ENCODE measurements around the gene TMEM89.

Gene TMEM89

DNA sequence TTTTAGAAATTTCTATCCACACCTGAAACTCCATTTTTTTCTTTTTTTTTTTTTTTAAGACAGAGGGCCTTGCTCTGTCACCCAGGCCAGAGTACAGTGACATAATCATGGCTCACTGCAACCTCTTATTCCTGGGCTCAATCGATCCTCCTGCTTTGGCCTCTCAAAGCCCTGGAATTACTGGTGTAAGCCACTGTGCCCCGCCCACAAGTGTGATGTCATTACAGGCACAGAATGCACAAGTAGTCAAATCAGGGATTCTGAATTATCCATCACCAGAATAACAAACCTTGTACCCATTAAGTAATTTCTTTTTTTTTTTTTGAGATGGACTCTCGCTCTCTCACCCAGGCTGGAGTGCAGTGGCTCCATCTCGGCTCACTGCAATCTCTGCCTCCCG lies 14.1 kb downstream of the TMEM89 start:
- Histone ChIP-seq H3K4me1 (ENCODE audit: control insufficient read depth in 1 of 2, insufficient read depth in 1 of 2, low read depth in 1 of 2, low read length in 1 of 2) (peaks cover 21 to 22% of the 10 kb centered on the region in 2 experiments), H3K4me3 (ENCODE audit: low read depth in 1 of 2, low read length in 1 of 2) (no peak overlapping the region), H3K9me3 (no peaks in the 10 kb centered on the region), H3K36me3 (peaks cover 43% of the 10 kb centered on the region), H3K27me3 (no peaks in the 10 kb centered on the region), H3K27ac (no peak overlapping the region)
- TF ChIP-seq, protein P1, sequence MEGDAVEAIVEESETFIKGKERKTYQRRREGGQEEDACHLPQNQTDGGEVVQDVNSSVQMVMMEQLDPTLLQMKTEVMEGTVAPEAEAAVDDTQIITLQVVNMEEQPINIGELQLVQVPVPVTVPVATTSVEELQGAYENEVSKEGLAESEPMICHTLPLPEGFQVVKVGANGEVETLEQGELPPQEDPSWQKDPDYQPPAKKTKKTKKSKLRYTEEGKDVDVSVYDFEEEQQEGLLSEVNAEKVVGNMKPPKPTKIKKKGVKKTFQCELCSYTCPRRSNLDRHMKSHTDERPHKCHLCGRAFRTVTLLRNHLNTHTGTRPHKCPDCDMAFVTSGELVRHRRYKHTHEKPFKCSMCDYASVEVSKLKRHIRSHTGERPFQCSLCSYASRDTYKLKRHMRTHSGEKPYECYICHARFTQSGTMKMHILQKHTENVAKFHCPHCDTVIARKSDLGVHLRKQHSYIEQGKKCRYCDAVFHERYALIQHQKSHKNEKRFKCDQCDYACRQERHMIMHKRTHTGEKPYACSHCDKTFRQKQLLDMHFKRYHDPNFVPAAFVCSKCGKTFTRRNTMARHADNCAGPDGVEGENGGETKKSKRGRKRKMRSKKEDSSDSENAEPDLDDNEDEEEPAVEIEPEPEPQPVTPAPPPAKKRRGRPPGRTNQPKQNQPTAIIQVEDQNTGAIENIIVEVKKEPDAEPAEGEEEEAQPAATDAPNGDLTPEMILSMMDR (IDR thresholded peaks at IDR 0.05), result no peak

DNA sequence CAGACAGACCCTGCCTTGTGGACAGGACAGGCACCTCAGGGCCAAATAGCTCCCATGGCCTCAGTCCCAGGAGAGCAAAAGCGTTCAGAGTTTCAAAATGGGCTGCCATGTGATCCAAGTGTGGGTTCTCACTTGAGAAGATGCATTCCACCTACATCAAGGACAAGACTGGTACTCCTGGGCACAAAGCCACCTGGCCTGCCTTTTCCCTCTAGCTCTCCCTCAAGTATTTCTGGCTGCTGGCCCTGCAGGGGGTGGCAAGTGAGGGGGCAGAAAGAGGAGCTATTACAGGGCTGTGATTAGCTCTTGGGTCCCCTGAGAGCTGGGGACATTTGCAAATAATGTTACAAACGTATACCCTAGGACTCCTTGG lies 20.0 kb downstream of the TMEM89 start:
- TF ChIP-seq, protein P1 (IDR thresholded peaks at IDR 0.05), result no peak
- Histone ChIP-seq H3K4me1 (ENCODE audit: control insufficient read depth in 1 of 2, insufficient read depth in 1 of 2, low read depth in 1 of 2, low read length in 1 of 2) (no peaks in the 10 kb centered on the region), H3K27me3 (peaks cover 2% of the 10 kb centered on the region), H3K27ac (no peak overlapping the region), H3K4me3 (ENCODE audit: low read depth in 1 of 2, low read length in 1 of 2) (no peak overlapping the region), H3K9me3 (no peaks in the 10 kb centered on the region), H3K36me3 (peaks cover 98% of the 10 kb centered on the region)

DNA sequence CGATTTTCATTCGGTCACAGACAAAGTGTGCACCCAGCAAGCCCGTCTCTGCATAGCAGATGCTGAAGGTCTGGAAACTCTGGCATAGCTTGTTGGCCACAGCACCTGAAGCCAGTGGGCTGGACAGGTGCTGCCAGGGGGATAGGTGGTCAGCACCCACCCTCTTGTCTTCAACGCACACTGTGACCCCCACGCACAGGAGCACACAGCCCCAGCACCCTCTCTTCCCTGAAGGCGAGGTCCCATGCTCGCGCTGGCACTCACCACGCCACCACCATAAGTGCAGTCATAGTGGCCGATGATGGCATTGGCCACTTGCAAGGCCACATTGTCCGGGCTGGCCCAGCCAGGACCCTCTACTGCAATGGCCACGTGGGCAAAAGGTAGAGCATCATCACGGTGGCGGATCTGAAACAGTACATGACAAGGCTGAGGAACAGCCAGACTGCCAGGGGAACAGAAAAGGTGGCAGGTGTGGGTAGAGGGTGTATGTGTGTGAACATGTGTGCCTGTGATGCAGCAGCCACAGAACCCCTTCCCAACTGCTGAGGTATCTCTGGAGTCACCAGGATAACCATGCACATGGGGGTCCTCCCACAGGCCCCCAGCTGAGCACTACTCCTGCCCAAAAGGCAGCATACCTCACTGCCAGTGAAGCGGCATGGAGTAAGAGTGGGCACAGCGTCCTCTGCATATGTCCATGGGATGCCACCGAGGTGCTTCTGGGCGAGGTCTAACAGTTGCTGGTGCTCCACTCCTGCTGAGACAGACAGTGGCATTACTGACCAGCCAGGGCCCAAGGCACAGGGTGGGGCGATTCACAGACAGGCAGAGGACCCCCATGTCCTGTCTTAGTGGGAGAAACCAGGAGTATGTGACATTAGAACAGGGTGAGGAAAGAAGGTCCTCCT lies 20.6 kb downstream of the TMEM89 start:
- Histone ChIP-seq H3K9me3 (no peaks in the 10 kb centered on the region), H3K4me3 (ENCODE audit: low read depth in 1 of 2, low read length in 1 of 2) (no peak overlapping the region), H3K4me1 (ENCODE audit: control insufficient read depth in 1 of 2, insufficient read depth in 1 of 2, low read depth in 1 of 2, low read length in 1 of 2) (no peaks in the 10 kb centered on the region), H3K36me3 (peaks cover 95% of the 10 kb centered on the region), H3K27me3 (peaks cover 8% of the 10 kb centered on the region), H3K27ac (no peak overlapping the region)
- TF ChIP-seq, protein P1 (IDR thresholded peaks at IDR 0.05), result no peak

DNA sequence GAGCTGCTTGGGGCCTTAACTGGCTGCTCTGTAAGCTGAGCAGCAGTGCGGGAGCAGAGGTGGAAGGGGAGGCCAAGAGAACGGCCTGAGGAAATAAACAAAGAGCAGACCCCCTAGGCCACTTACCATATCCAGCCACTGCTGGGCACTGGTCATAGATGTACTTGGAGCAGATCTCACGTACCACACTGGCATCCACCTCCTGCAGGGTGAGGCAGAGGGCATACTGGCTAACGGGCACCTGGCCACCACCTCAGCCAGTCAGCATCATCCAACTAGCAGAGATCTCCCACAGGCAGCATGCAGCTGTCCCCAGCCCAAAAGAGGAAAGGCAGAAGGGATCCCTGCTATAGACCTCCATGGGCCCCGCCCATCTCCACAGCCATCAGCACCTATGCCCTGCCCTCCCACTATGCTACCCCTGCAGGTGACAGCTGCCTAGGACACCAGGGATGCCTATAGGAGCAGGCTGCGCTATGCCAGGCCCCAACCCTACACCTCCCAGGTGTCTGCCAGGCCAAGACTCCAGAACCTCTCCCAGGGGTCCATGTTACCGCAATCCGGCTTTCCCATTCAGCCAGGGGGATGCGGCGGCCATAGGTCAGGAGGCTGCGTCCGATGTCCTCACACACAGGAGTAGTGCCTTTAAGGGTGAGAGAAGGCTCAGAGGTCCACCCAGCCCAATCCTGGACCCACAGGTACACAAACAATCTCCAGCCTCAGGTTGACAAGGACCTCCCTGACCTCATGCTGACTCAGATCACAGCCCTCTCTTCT lies 21.9 kb downstream of the TMEM89 start:
- Histone ChIP-seq H3K9me3 (no peaks in the 10 kb centered on the region), H3K27me3 (peaks cover 21% of the 10 kb centered on the region), H3K4me3 (ENCODE audit: low read depth in 1 of 2, low read length in 1 of 2) (no peak overlapping the region), H3K36me3 (peaks cover 82% of the 10 kb centered on the region), H3K27ac (no peak overlapping the region), H3K4me1 (ENCODE audit: control insufficient read depth in 1 of 2, insufficient read depth in 1 of 2, low read depth in 1 of 2, low read length in 1 of 2) (no peaks in the 10 kb centered on the region)
- TF ChIP-seq, protein P1 (IDR thresholded peaks at IDR 0.05), result no peak

DNA sequence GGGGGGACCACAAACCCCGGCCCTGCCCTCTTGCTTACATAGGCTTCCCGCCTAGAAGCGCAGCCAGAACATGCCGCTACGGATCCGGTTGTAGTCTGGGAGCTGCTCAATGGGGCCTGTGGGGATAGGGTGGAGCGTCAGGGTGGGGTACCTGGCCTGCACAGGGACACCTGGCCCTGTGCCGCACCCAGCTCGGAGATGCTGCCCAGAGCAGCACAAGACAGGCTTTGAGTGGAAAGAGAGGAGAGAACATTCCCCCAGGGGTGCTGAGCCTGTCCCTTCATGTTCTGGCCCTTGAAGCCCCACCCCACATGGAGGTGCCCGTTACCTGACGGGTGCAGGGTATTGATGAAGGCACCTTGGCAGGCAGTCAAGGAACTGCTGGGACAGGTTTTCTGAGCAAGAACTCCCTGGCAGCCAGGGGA lies 22.5 kb downstream of the TMEM89 start:
- Histone ChIP-seq H3K9me3 (no peaks in the 10 kb centered on the region), H3K4me3 (ENCODE audit: low read depth in 1 of 2, low read length in 1 of 2) (no peak overlapping the region), H3K36me3 (peaks cover 76% of the 10 kb centered on the region), H3K27ac (no peak overlapping the region), H3K4me1 (ENCODE audit: control insufficient read depth in 1 of 2, insufficient read depth in 1 of 2, low read depth in 1 of 2, low read length in 1 of 2) (no peaks in the 10 kb centered on the region), H3K27me3 (peaks cover 27% of the 10 kb centered on the region)
- TF ChIP-seq, protein P1 (IDR thresholded peaks at IDR 0.05), result no peak

Measured in neutrophil (primary cell).